Ovary (tissue), 3 donors: ENCODE results near the gene PRR18.

Source experiments
- POLR2A ChIP-seq: fragments of 450-650 bp; IDR thresholded peaks from one replicate; pipeline ENCODE4 v1.6.1; 2017; ENCODE audit warnings: antibody characterized with exemption, mild to moderate bottlenecking, moderate library complexity
- TF ChIP-seq, protein P1 (sequence below), 3 donors: fragments of 450-650 bp in 2 of 3; fragments of 200-600 bp in 1 of 3; IDR thresholded peaks; one replicate each; pipeline versions ENCODE4 v1.5.1 to v1.8.0; 2016 to 2022; ENCODE audit warnings: antibody characterized with exemption in 3 of 3, mild to moderate bottlenecking in 1 of 3
- donor health status: DM: no; HTN: no; CAD: no.

DNA sequence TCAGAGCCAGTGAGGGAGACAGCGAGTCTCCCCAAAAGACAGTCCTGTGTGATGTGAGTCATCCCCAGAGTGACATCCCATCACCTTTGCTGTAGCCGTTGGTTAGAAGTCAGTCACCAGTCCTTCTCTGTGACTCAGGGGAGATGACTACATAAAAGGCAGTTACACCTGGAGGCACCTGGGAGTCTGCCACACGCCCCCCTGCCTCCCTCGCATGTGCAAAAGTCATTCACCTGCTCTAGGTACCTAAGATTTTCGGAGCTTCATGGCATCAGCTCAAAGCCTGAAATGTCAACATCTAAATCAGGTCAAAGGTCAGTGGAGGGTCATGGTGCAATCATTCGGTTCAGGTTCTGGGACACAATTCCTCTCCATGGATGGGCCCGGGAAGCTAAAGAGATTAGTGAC, 50.3 kb downstream of the PRR18 start:
- TF ChIP-seq POLR2A = no peak
- TF ChIP-seq, protein P1, sequence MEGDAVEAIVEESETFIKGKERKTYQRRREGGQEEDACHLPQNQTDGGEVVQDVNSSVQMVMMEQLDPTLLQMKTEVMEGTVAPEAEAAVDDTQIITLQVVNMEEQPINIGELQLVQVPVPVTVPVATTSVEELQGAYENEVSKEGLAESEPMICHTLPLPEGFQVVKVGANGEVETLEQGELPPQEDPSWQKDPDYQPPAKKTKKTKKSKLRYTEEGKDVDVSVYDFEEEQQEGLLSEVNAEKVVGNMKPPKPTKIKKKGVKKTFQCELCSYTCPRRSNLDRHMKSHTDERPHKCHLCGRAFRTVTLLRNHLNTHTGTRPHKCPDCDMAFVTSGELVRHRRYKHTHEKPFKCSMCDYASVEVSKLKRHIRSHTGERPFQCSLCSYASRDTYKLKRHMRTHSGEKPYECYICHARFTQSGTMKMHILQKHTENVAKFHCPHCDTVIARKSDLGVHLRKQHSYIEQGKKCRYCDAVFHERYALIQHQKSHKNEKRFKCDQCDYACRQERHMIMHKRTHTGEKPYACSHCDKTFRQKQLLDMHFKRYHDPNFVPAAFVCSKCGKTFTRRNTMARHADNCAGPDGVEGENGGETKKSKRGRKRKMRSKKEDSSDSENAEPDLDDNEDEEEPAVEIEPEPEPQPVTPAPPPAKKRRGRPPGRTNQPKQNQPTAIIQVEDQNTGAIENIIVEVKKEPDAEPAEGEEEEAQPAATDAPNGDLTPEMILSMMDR (IDR thresholded peaks at IDR 0.05) = no peak
